Mesenteric fat pad (tissue), 1 donor: ENCODE results near the gene WIZ. TPM values are rescaled to one million over a fixed set of nuclear protein-coding genes. Genes with fewer than 3 reads are reported as not detected.

Source experiments
- DNase-seq: peaks from one replicate; pipeline ENCODE4 v3.0.0-alpha.2; 2020; ENCODE audit warnings: low spot score
- microRNA-seq: library from miRNA; unstranded; fragments of <30 nt; microRNA quantifications from one replicate; pipeline ENCODE4 v1.2.0, GENCODE V29; 2020; ENCODE audit warnings: borderline number of aligned reads
- total RNA-seq: library from RNA; stranded (reverse); fragmentation: NEBNext Ultra II Directional; extraction: Animal tissue kit (Norgen Biotek cat#: 25700); gene quantifications from one replicate; pipeline ENCODE4 v1.2.1, GENCODE V29; 2021
- donor health status: DM: yes; HTN: yes; CAD: no.

Gene WIZ
- total RNA-seq, 1 donor from 2014 or later, result 37.6 TPM

- DNase-seq, result no peak
These were observed 71.1 kb downstream of the WIZ start for GRCh38 chr19:15378534-15379082.

GRCh38 chr19:15374796-15375440, 74.8 kb downstream of the WIZ start:
- DNase-seq, result no peak

- no peak for DNase-seq
These were observed 75.6 kb downstream of the WIZ start for GRCh38 chr19:15374105-15374651.

- no peak for DNase-seq
These were observed 76.1 kb downstream of the WIZ start for GRCh38 chr19:15373644-15374043.

GRCh38 chr19:15372891-15373301, 76.9 kb downstream of the WIZ start:
- DNase-seq, result no peak

- DNase-seq, result no peak
These were observed 77.3 kb downstream of the WIZ start for GRCh38 chr19:15372470-15372869.

GRCh38 chr19:15371786-15372380, 77.9 kb downstream of the WIZ start:
- DNase-seq, result no peak

- DNase-seq, result no peak
These were observed 78.6 kb downstream of the WIZ start for GRCh38 chr19:15371119-15371518.

Small RNAs within 50 kb of the gene (microRNA-seq; reads per million reads assigned to microRNA genes)
- gene MIR1470, result not detected

Other genes starting within 250 kb of the WIZ start
- gene NOTCH3, start 249.0 kb downstream of the WIZ start, total RNA-seq, result 60.3 TPM
- gene EPHX3, start 217.5 kb downstream of the WIZ start, total RNA-seq, result 0.35 TPM
- 96.3 TPM for gene BRD4, start 117.4 kb downstream of the WIZ start, total RNA-seq
- 38.3 TPM for gene AKAP8, start 70.2 kb downstream of the WIZ start, total RNA-seq
- gene AKAP8L, start 31.0 kb downstream of the WIZ start, total RNA-seq, result 63.8 TPM
- gene RASAL3, start 14.6 kb upstream of the WIZ start, total RNA-seq, result 4.1 TPM
- not detected for gene PGLYRP2, start 29.5 kb upstream of the WIZ start, total RNA-seq
- gene CYP4F22, start 58.6 kb upstream of the WIZ start, total RNA-seq, result not detected
- not detected for gene CYP4F8, start 165.3 kb upstream of the WIZ start, total RNA-seq
- gene CYP4F3, start 190.9 kb upstream of the WIZ start, total RNA-seq, result 1.3 TPM
- gene CYP4F12, start 223.1 kb upstream of the WIZ start, total RNA-seq, result 7.5 TPM